NCI-H2081 (cell line): ENCODE data around the gene COX10.
"Not testable (repeated sequence)": the region's sequence is repeated elsewhere in the genome, so short reads cannot be mapped to it uniquely, and the experiment has no call there.

Source experiments
- DNase-seq, 2 experiments: peaks; one replicate each; lab custom pipeline; 2025; lab: John Stamatoyannopoulos, UW

Gene COX10

GRCh38 chr17:14123619-14124278 is 54.4 kb downstream of the COX10 start:
- DNase-seq, result no peak

DNA sequence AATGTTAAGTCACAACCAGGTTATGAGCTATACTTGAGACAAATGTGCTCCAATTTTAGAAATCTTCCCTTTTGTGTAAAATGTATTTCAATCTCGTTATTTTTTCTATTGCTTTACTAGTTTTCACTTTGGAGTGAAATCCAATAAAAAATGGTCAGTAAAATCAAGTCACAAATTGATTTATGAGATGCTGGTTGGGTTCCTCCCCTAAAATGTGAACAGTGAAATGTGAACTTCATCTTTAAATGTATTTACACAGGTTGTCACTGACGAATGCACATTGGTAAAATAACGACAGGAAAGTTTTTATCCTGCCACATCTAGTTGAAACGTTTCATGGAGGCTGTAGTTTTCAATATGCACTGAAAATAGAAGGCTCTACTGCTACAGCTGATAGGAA is 55.5 kb downstream of the COX10 start:
- DNase-seq, result no peak

DNA sequence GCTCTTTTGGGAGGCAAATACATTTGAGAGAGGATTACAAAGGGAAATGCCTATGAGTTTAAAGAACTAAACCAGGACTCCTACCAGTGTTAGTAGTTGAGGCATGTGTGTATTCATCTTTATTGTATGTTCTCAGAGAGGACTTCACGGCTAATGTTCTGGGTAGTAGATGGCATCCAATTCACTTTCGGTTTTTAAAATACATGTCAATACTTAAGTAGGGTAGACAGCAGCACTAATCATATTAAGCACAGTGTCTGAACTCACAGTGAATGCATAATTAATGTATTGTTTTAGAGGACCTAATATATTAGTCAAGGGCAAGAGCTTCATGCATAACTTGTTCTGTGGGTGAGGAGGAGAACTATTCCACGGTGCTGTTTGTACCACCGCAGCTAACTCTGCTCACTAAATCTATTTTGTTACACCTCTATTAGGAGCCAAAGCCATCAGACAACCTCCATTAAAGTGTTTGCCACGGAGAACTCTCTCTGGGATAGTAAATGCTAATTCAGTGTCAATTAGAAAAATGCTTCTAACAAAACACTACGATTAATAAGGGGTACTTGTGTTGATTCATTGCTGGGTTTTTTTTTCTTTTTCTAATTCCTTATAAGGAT is 56.3 kb downstream of the COX10 start:
- no peak for DNase-seq

DNA sequence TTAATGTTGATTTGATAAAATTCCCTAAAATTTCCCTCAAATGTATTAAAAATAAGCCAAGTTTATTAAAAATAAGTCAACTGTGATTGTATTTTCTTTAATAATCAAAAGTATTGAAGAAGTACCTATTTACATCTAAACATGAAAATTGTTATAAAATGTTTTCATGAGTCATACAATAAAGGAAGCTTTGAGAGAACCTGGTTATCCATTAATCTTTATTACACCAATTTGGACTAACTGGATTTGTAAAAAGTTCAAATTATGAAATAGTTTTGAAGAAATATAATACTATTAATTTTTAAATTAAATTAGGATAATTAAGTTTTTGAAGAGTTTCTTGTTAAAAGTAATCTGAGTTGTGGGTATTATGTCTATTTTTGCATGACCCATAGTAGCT is 63.8 kb downstream of the COX10 start:
- no peak for DNase-seq

- no peak for DNase-seq
Measured at GRCh38 chr17:14134456-14134855, 65.2 kb downstream of the COX10 start.

DNA sequence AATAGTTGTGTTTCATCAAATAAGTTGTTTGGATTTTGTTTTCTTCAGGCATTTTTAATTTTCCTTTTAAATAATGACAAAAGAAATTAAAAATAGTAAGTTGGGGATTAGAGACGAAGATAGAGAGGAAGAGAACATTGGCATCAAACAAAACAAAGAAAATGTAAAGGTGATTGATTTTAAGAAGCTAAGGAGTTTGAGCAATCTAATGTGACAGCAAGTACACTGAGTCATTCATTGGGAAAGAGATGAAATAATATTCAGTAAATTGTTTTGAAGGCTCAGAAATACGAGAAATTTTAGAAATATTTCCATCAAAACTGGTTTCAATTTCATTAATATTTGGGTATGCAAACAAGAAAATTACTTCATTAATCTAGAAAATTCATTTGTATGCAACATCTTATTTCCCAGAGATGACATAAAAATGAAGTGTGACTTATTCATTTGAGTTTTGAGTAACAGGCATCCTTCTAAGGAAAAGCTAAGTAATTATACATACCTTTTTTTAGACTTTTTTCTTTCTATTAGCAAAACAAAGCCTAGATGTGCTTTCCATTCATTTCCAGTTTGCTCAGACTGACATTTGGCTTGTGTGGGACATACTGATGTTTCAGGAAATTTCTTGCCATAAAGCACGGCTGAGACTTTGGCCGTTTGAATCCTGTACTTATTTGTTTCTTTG is 66.7 kb downstream of the COX10 start:
- DNase-seq, result no peak

GRCh38 chr17:14138649-14139048 is 69.3 kb downstream of the COX10 start:
- DNase-seq, result no peak

DNA sequence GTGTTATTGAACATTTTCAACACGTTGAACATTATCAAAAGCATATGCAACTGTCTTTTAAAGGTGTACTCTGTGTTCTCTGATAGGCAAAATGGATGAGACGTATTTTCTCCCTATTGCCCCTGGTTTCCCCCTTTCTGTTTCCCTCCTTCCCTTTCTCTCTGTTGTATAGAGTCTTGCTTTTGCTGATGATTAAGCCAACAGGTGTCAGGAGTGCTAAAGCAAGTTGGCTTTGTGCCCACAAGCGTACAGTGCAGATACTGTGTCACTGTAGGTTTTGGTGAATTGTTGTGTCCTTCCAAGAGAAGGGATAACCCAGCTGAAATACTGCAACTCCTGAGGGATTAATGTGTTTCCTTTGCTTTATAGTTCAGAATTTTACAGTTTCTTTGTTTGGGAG is 74.4 kb downstream of the COX10 start:
- DNase-seq, result peak in 1 of 2 experiments; percentile 27

- DNase-seq, result no peak
Measured at GRCh38 chr17:14144508-14144907, 75.2 kb downstream of the COX10 start.

DNA sequence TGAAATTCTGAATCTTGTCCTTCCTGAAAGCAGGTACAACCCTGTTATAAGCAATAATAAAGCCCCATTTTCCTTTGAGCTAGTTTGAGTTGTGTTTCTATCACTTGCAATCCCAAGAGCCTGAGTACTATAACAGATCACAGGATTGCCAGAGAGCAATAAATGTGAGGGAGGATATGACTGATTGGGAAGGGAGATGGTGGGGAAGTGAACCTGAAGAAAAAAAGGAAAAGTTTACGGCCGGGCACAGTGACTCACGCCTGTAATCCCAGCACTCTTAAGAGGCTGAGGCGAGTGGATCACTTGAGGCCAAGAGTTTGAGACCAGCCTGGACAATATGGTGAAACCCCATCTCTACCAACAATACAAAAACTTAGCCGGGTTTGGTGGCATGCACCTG is 80.4 kb downstream of the COX10 start:
- DNase-seq, result no peak

GRCh38 chr17:14150619-14151018 is 81.3 kb downstream of the COX10 start:
- peak in 1 of 2 experiments; percentile 15 for DNase-seq

DNA sequence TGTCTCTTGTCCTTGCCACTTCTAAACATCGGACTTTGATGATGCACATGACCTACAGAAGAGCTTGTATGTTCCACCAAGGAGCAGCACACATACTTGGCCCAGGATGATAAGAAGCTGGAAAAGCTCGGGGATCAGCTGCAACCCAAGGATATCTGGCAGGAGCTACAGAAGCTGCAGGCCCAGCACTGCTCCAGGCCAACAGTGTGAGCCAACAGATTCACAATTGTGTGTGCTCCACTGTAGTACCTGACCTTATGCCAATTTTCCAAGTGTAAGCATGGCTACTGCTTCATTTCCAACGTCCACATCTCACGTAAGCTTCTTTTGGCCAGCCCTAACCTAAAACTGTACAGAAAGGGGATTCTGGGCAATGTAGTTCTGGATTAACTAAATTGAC is 83.4 kb downstream of the COX10 start:
- no peak for DNase-seq

GRCh38 chr17:14153374-14153773 is 84.1 kb downstream of the COX10 start:
- no peak for DNase-seq

GRCh38 chr17:14156689-14157088 is 87.4 kb downstream of the COX10 start:
- DNase-seq, result no peak

- no peak for DNase-seq
Measured at GRCh38 chr17:14157822-14158221, 88.5 kb downstream of the COX10 start.

- DNase-seq, result no peak
Measured at GRCh38 chr17:14158707-14159106, 89.4 kb downstream of the COX10 start.

DNA sequence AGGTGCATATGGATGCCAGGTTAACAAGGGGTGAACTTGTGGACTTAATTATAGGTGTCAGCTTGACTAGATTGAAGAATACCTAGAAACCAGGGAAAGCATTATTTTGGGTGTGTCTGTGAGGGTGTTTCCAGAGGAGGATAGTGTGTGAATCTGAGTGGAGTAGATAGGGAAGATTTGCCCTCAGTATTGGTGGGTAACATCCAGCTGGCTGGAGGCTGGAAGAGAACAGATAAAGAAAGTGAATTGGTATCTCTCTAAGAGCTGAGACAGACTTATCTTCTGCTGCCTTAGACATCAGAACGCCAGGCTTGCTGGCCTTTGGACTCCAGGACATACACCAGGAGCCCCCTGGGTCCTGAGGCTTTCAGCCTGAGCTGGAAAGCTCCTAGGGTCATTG is 92.1 kb downstream of the COX10 start:
- DNase-seq, result no peak

DNA sequence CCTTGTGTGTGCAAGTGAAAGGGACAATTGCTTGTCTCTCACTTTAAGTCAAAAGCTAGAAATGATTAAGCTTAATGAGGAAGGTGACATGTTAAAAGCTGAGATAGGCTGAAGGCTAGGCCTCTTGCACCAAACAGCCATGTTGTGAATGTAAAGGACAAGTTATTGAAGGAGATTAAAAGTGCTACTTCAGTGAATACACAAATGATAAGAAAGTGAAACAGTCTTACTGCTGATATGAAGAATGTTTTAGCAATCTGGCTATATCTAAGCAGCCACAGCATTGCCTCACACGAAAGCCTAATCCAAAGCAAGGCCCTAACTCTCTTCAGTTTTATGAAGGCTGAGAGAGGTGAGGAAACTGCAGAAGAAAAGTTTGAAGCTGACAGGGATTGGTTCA is 96.3 kb downstream of the COX10 start:
- DNase-seq, result no peak

DNA sequence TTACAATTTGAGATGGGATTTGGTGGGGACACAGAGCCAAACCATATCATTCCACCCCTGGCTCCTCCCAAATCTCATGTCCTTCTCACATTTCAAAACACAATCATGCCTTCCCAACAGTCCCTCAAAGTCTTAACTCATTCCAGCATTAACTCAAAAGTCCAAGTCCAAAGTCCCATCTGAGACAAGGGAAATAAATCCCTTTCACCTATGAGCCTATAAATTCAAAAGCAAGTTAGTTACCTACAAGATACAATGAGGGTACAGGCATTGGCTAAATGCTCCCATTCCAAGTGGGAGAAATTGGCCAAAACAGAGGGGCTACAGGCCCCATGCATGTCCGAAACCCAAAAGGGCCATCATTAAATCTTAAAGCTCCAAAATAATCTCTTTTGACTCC is 98.5 kb downstream of the COX10 start:
- DNase-seq, result not testable (repeated sequence)

- DNase-seq, result no peak
Measured at GRCh38 chr17:14168582-14168981, 99.3 kb downstream of the COX10 start.

GRCh38 chr17:14169287-14169686 is 100.0 kb downstream of the COX10 start:
- no peak for DNase-seq

GRCh38 chr17:14169901-14170300 is 100.6 kb downstream of the COX10 start:
- DNase-seq, result no peak

DNA sequence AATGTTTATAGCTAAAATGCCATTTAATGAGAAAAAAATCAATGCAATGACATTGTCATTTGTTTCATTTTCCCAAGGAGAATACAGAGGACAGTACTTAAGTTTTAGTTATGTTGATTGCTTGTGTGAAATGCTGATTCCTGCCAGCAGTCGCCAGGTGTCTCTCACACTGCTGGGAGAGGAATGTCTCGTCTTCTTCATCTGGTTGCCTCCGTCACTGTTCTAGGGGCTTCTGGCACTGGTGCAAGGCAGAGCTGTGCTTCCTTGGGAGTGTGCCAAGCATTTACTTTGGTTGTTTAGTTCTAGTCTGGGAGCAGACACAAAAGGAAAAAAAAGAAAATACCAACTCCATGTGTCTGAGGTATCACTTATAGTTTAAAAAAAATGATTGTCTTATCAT is 107.7 kb downstream of the COX10 start:
- not testable (repeated sequence) for DNase-seq
